ENCODE measurements around the gene PAPSS1. TPM values are rescaled to one million over a fixed set of nuclear protein-coding genes. Genes with fewer than 3 reads are reported as not detected.

Gene PAPSS1
- total RNA-seq, 1 experiment from 2014 or later = 83.6 TPM

GRCh38 chr4:107640878-107641277 is 79.2 kb downstream of the PAPSS1 start:
- no peak overlapping the region for H2BK12ac ChIP-seq (ENCODE audit: insufficient read length, low read depth, low read length)
- H3K4me2 ChIP-seq (ENCODE audit: insufficient read depth, insufficient read length, low read length) = no peak overlapping the region
- Mint-ChIP-seq H3K4me3 (no peak overlapping the region), H3K27me3 (ENCODE audit: low read depth) (no peaks in the 10 kb centered on the region), H3K9me3 (no peaks in the 10 kb centered on the region), H3K4me1 (peaks cover 6 to 8% of the 10 kb centered on the region in 2 experiments), H3K36me3 (ENCODE audit: insufficient read depth in 1 of 3, low read depth in 3 of 3) (peaks cover 11 to 14% (median 13%) of the 10 kb centered on the region in 3 experiments; a peak in 6 of 7 replicates), H3K27ac (peak overlapping the region; percentile 8 to 87 (median 69); a peak in 3 of 7 replicates)
- no peak for DNase-seq
- H3K9me3 ChIP-seq (ENCODE audit: control insufficient read depth, low read depth, low read length) = no peaks in the 10 kb centered on the region
- no peak overlapping the region for H4K8ac ChIP-seq (replicated peaks; ENCODE audit: insufficient read length, low read depth, low read length)
- no peaks in the 10 kb centered on the region for H4K20me1 ChIP-seq (ENCODE audit: control insufficient read depth, insufficient read depth, insufficient read length)
- no peak overlapping the region for H4K5ac ChIP-seq (ENCODE audit: insufficient read length, low read depth, low read length)
- H3K27me3 ChIP-seq (ENCODE audit: insufficient read depth, low read length) = no peaks in the 10 kb centered on the region
- H4K91ac ChIP-seq (ENCODE audit: insufficient read length, low read depth, low read length) = no peak overlapping the region
- no peak overlapping the region for H3K23ac ChIP-seq (ENCODE audit: insufficient read length, low read depth, low read length)
- H3K14ac ChIP-seq (ENCODE audit: insufficient read depth, low read length) = no peak overlapping the region
- WGBS (ENCODE audit: extremely low coverage, insufficient read length, low lambda C conversion rate) = no CpG with 5 or more reads among the region's 1 CpG
- H3K9ac ChIP-seq (ENCODE audit: extremely low read depth, insufficient read length, low read length) = no peak overlapping the region
- no peak for TF ChIP-seq CTCF (conservative IDR thresholded peaks at IDR 0.05)
- H2BK15ac ChIP-seq (ENCODE audit: low read depth, low read length) = no peak overlapping the region
- H3K79me2 ChIP-seq (ENCODE audit: insufficient read depth, low read length) = no peaks in the 10 kb centered on the region
- no peaks in the 10 kb centered on the region for H3K4me1 ChIP-seq (ENCODE audit: insufficient read depth, low read length)
- H2AK5ac ChIP-seq (ENCODE audit: insufficient read length, low read length) = no peak overlapping the region
- H3K18ac ChIP-seq (ENCODE audit: insufficient read length, low read depth, low read length) = no peak overlapping the region
- no peak overlapping the region for H2AFZ ChIP-seq (ENCODE audit: low read length)
- no peak overlapping the region for H2BK20ac ChIP-seq (ENCODE audit: low read depth, low read length, poor library complexity, severe bottlenecking)
- H2BK5ac ChIP-seq (ENCODE audit: insufficient read length, low read length) = no peak overlapping the region
- no peak overlapping the region for H2BK120ac ChIP-seq (ENCODE audit: low read depth, low read length, poor library complexity, severe bottlenecking)
- H3K23me2 ChIP-seq (ENCODE audit: insufficient read length, low read depth, low read length, poor library complexity, severe bottlenecking) = no peaks in the 10 kb centered on the region
- H3K79me1 ChIP-seq (ENCODE audit: insufficient read depth, low read depth, low read length, poor library complexity, severe bottlenecking) = no peaks in the 10 kb centered on the region
- H3K56ac ChIP-seq (ENCODE audit: insufficient read length, low read depth, low read length) = no peak overlapping the region
- H3T11ph ChIP-seq (ENCODE audit: low read length) = no peak overlapping the region
- H3K27ac ChIP-seq (ENCODE audit: insufficient read length, low read depth, low read length) = no peak overlapping the region
- H3K4ac ChIP-seq (ENCODE audit: low read depth, low read length) = no peak overlapping the region

All from H9 (cell line).